HG02938 (cell line): ENCODE data around the gene PPFIA3.
"Not testable (repeated sequence)": the region's sequence is repeated elsewhere in the genome, so short reads cannot be mapped to it uniquely, and the experiment has no call there.

Experiments used
- ATAC-seq: cut with Tn5 transposase; IDR thresholded peaks from one replicate; pipeline ENCODE4 v1.9.1; 2021; ENCODE audit warnings: mild to moderate bottlenecking, moderate library complexity; ENCODE audit not compliant: unreplicated experiment

PPFIA3 gene

GRCh38 chr19:49121841-49122240, 2.5 kb downstream of the PPFIA3 start:
- ATAC-seq = not testable (repeated sequence)

- ATAC-seq = not testable (repeated sequence)
These were observed 3.9 kb downstream of the PPFIA3 start for GRCh38 chr19:49123285-49123684.

- ATAC-seq = no peak
These were observed 5.8 kb downstream of the PPFIA3 start for GRCh38 chr19:49125025-49125731.

DNA sequence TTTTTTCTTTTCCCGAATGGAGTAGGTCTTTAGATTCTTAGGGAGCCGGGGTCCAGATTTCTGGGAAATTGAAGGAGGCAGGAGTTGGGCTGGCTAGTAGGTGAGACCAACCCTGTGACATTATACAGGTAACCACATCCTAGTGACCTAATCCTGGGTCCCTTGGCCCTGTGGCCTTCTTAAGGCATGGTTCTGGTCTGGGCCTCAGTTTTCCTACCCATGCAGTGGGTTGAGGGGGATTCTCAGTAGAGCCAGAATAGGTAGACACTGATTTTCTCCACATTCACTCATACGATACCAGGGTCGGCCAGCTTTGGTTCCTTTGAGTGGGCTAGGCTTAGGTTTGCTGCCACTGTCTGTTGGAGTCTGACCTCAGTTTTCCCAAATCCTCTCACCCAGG, 7.2 kb downstream of the PPFIA3 start:
- ATAC-seq = no peak

DNA sequence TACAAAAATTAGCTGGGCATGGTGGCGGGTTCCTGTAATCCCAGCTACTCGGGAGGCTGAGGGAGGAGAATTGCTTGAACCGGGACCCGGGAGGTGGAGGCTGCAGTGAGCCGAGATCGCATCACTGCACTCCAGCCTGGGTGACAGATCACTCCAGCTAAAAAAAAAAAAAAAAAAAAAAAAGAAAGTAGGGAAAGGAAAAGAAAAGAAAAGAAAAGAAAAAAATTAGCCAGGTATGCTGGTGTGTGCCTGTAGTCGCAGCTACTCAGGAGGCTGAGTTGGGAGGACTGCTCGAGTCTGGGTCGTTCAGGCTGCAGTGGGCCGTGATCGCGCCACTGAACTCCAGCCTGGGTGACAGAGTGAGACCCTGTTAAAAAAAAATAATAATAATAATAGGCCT, 7.9 kb downstream of the PPFIA3 start:
- not testable (repeated sequence) for ATAC-seq

DNA sequence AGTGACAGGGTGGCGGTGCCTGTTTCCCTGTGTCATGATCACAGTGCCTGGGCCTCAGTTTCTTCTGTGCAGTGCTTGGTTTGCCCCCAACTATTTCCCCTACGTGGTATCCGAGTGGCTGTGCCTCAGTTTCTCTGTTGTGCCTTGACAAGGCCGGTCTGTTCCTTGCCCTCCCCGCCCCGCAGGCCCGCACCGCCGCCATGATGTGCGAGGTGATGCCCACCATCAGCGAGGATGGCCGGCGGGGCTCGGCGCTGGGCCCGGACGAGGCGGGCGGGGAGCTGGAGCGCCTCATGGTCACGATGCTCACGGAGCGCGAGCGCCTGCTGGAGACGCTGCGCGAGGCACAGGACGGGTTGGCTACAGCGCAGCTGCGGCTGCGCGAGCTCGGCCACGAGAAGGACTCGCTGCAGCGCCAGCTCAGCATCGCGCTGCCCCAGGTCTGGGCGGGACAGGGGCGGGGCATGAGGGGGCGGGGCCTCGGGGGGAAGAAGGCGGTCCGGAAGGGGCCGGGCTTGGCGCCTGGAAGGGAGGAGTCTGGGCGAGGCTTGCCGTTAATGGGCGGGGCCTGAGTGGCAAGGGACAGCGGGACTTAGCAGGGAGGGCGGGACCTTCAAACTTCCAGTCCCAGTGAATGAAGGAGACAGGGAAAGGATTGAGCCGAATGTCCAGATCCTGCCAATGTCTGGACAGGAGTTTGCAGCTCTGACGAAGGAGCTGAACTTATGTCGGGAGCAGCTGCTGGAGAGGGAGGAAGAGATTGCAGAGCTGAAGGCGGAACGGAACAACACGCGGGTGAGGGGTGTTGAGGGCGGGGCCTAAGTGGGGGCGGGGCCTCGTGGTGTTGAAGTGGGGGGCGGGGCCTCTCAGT, 8.6 kb downstream of the PPFIA3 start:
- ATAC-seq = peak; percentile 81

- no peak for ATAC-seq
These were observed 9.3 kb downstream of the PPFIA3 start for GRCh38 chr19:49128545-49129237.

DNA sequence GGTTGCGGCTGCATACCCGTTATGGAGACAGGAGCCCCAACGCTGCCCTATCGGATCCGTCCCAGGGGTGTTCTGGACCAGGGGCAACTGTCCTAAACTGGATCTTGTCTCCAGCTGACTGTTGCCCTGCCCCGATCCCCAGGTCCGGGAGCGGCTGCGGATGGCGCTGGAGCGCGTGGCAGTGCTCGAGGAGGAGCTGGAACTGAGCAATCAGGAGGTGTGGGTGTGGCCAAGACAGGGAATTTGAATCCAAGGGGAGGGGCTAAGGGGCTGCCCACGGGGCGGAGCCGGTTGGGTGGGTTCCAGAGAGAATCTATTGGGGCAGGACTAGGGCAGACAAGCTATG, 9.9 kb downstream of the PPFIA3 start:
- ATAC-seq = no peak

DNA sequence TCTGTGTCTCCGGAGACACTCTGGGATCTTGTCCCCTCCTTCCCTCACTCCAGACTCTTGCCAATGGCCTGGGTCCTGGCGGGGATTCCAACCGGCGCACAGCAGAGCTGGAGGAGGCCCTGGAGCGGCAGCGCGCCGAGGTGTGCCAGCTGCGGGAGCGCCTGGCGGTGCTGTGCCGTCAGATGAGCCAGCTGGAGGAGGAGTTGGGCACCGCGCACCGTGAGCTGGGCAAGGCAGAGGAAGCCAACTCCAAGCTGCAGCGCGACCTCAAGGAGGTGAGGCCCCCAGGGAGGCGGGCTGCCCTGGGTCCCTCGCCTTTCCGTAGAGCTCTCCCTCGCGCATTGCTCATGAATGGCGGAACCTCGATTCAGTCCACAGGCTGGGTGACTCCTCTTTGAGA, 11.0 kb downstream of the PPFIA3 start:
- no peak for ATAC-seq

GRCh38 chr19:49132974-49133609, 13.7 kb downstream of the PPFIA3 start:
- no peak for ATAC-seq

DNA sequence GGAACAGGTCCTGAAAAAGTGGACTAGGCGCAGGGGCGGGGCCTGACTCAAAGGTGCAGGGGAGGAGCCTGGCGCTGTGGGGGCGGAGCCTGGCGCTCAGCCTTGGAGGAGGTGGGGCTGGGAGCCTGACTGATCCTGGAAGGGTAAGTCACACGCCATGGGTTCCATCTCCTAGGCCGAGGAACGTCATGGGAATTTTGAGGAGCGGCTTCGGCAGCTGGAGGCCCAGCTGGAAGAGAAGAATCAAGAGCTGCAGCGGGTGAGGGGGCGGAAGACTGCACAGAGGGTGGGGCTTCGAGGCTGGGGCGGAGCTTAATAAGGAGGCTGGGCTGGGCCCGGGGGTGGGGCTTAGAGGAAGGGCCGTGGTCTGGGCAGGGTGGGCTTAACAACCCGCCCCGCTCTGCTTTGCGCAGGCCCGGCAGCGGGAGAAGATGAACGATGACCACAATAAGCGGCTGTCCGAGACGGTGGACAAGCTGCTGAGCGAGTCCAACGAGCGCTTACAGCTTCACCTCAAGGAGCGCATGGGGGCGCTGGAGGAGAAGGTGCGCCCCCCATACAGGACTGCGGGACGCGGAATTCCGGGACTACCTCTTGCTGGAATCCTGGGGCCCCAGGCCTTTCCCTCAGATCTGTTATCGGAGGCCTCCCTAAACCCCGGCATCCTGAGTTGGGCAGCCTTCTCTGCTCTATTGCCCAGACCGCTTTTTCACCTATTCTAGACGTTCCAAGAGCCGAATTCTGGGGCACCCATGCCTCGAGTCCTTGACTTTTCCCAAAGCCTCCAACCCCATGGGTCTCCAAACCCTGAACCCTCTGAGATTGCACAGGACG, 14.5 kb downstream of the PPFIA3 start:
- ATAC-seq = no peak

- ATAC-seq = no peak
These were observed 16.3 kb downstream of the PPFIA3 start for GRCh38 chr19:49135686-49136085.

DNA sequence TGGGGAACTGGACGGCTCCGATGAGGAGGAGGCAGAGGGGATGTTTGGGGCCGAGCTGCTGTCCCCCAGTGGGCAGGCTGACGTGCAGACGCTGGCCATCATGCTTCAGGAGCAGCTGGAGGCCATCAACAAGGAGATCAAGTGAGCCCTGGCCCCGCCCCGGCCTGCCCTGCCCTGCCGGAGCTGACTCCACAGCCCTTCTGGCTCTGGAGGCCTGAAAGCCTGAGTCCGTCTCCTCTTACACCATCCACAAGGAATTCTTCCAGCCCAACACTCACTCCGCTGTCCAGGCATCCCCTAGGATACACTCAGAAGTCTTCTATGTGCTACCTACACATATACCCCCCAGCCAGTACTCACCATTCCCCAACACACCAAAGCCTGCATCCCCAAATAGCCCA, 17.4 kb downstream of the PPFIA3 start:
- ATAC-seq = no peak

DNA sequence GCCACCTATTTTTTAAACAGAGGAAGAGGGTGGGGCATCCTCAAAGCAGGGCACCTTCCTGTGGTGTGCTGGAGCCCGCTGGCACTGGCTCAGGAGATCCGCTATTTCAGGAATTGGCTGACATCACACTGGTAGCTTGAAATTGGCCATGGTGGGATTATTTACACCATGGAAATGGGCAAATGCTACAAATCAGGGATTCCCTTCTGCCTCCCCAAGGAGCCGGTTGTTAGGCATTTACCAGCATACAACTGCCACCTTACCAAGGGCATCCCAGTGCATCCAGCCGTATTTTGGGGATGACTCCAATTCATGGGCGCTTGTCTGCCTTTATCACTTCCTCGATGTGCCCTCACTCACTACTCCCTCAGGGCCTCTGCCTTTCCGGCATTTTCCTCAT, 21.6 kb downstream of the PPFIA3 start:
- no peak for ATAC-seq

- ATAC-seq = no peak
These were observed 22.0 kb downstream of the PPFIA3 start for GRCh38 chr19:49141352-49141751.

DNA sequence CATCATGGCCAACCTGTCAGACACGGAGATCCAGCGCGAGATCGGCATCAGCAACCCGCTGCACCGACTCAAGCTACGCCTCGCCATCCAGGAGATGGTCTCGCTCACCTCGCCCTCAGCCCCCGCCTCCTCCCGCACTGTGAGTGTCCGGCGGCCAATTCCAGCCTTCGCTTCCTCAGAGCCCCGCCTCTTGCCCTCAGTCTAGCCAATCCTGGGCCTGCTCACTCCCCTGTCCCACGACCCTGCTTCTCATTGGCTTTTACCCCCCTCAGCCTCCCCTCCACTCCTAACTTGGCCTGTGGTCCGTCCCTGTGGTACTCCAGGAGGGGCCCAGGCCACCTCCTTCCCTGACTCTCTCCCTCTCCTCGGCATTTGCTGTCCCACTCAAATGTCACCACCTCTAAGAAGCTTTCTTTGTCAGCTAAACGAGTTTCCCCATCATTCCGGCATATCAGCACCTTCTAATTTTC, 23.6 kb downstream of the PPFIA3 start:
- ATAC-seq = no peak

GRCh38 chr19:49145573-49146407, 26.4 kb downstream of the PPFIA3 start:
- ATAC-seq = no peak

DNA sequence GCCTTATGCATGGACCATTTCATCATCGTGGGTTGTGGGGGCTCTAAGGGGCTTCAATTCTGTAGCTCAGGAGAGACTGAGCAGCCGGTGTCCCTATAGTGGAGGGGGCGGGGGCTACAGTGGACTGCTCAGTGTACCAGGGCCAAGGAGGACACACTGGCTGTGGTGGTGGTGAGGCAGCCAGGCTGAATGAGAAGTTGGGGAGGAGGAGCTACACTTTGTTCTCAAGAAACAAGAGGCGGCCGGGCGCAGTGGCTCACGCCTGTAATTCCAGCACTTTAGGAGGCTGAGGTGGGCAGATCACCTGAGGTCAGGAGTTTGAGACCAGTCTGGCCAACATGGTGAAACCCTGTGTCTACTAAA, 27.0 kb downstream of the PPFIA3 start:
- ATAC-seq = not testable (repeated sequence)

GRCh38 chr19:49148044-49148682, 28.8 kb downstream of the PPFIA3 start:
- no peak for ATAC-seq
